Choroid plexus epithelial cell (primary cell): ENCODE results near the gene MCRIP1.

ENCODE experiments used
- DNase-seq: peaks from one replicate; pipeline ENCODE4 v3.0.0-alpha.2; 2010; ENCODE audit warnings: low read depth
- H3K4me3 ChIP-seq: 2 replicates; pipeline ENCODE4 v1.5.1; 2011; ENCODE audit warnings: low read depth, mild to moderate bottlenecking, control low read depth, low read length, moderate library complexity
- TF ChIP-seq, protein P1 (sequence below): conservative IDR thresholded peaks from 2 replicates; pipeline ENCODE4 v1.5.1; 2011; ENCODE audit warnings: low read depth, mild to moderate bottlenecking, control low read depth, inconsistent platforms, low read length, moderate library complexity

MCRIP1 gene

DNA sequence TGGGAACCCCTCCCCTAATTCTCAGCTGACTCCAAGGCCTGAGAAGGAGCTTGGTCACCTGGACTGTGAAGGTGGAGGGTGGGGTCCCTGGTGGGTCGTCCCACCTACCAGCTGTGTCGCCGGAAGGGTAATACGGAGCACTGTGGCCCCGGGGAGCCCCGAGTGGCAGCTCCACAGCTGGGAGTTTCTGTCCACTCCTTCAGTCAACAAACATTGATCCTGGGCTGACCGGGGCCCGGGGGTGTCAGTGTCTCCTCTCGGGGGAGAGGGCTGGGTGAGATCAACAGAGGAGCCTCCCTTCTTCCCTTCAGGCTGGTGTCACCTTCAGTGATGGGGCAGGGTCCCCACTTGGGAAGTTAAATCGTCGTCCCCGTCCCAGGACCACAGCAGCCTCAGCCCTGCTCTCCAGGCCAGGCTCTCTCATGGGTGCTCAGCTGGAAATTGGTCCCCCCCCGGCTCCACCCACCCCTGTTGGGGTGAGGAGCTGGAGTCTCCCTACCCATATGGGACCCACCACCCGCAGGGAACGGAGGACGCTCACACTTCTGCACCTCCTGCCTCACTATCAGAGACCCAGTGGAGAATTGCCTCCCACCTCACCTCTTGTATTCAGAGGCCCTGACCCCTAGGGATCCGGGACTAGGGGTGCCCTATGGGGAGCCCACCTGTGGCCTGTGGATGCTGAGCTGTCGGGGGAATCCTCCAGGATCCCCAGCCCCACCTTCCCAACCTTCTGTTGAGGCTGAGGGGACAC lies 27.2 kb downstream of the MCRIP1 start:
- H3K4me3 ChIP-seq = no peak overlapping the region
- TF ChIP-seq, protein P1, sequence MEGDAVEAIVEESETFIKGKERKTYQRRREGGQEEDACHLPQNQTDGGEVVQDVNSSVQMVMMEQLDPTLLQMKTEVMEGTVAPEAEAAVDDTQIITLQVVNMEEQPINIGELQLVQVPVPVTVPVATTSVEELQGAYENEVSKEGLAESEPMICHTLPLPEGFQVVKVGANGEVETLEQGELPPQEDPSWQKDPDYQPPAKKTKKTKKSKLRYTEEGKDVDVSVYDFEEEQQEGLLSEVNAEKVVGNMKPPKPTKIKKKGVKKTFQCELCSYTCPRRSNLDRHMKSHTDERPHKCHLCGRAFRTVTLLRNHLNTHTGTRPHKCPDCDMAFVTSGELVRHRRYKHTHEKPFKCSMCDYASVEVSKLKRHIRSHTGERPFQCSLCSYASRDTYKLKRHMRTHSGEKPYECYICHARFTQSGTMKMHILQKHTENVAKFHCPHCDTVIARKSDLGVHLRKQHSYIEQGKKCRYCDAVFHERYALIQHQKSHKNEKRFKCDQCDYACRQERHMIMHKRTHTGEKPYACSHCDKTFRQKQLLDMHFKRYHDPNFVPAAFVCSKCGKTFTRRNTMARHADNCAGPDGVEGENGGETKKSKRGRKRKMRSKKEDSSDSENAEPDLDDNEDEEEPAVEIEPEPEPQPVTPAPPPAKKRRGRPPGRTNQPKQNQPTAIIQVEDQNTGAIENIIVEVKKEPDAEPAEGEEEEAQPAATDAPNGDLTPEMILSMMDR = no peak
- no peak for DNase-seq

DNA sequence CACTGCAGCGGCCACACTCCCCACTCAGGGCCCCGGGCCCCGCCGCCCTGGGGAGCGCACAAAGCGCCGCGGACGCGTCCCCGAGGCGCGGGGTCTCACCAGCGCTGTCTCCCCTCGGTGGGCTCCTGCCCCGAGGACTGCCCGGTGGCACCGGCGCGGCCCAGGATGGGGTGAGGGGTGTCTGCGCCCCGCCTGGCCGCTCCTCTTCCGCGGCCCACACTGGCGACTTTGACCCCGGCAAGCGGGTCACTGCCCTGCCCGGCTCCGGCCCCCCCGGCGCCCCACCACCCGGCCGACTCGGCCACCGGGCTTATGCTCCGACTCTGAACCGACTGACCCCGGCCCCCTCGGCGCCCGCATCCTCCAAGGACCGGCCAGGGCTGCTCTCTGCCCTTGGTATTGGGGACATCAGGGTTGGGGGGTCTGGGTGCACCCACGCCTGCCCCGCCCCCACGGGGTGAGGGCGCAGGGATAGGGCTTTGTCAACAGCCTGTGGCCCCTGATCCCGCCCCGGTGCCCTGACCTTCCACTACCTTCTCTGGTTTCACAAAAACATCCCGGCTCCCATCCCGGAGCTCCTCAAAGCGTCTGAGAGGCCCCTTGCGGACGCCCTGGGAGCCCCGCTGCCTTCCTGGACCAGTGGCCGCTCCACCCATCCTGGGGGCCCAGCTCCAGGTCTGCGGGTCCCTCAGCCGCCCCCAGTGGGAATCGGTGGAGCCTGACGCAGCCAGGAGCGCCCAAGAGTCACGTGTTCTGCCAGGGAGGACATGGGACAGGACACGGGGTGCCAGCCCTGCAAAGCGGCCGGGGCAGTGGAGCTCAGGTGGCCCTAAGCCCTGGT lies 28.3 kb downstream of the MCRIP1 start:
- DNase-seq = no peak
- H3K4me3 ChIP-seq = no peak overlapping the region
- TF ChIP-seq, protein P1 = no peak

DNA sequence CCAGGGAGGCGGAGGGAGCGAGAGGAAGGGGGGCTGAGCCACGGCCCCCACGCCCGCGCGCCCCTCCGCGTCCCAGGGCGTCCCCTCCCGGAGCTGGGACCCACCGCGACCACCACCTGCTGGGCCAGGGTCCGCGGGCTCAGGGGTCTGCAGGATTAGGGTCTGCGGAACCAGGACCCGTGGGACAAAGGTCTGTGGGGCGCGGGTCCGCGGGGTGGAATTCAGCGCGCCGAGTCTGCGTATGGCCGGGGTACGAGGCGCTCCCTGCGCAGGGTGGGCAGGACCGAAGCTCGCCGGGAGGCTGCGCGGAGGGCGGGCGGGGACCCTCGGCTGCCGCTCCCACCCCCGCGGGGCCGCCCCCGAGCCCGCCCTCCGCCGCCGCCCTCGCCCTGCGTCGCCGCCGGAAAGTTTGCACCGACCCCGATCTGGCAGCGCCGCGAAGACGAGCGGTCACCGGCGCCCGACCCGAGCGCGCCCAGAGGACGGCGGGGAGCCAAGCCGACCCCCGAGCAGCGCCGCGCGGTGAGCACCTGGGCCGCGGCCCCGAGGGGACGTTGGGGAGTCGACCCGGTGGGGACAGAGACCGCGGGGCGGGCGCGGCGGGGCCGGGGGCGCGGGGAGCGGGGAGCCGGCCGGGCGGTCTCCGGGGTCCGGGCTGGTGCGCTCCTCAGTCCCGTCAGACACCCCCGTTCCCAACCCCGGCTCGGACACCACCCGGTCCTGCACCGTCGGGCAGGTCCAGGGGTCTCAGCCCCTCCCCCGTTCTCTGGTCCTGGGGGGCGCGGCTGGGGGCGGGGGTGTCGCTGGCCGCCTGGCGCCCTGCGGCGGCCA lies 29.1 kb downstream of the MCRIP1 start, which contains the start of gene GCGR:
GCGR (plus strand) TSS at position 423 of the 831 bp plus-strand sequence. CDS start 4,869 bp downstream, outside the sequence.
- DNase-seq = no peak
- no peak within 1 kb of the TSS for H3K4me3 ChIP-seq
- TF ChIP-seq, protein P1 = no peak

DNA sequence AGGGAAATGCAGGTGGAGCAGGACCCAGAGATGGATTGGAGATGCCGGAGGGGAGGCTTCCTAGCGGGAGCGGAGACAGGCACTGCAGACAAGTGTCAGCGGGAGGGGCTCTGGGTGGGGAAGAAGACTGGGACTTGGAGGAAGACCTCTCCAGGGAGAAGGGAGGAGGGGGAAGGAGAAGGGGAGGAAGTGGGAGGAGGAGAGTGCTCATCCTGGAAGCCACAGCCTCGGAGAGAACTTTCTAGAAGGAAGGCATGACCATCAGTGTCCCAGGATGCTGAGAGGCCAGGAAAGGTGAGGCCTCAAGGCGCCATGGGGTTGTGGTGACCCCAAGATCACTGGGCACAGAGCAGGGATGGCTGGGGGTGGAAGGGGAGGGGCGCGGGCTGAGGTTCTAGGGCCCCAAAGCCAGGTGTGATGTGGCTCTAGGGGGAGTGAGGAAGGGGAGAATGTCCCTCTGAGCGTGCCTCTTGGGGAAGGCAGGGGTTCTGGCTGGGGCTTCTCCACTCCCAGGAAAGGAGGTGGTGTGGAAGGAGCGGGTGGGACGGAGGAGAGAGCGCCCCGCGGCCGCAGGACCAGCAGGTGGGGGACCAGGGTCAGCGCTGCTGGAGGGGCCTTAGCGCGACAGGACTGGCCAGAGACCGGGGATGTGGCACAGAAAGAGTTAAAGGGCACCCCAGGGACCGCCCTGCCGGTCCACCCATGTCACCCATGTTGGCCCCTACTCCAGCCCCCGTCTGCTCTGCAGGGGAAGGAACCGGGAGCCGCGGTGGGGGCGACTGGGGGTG lies 30.0 kb downstream of the MCRIP1 start:
- no peak for DNase-seq
- TF ChIP-seq, protein P1 = no peak
- H3K4me3 ChIP-seq = no peak overlapping the region

DNA sequence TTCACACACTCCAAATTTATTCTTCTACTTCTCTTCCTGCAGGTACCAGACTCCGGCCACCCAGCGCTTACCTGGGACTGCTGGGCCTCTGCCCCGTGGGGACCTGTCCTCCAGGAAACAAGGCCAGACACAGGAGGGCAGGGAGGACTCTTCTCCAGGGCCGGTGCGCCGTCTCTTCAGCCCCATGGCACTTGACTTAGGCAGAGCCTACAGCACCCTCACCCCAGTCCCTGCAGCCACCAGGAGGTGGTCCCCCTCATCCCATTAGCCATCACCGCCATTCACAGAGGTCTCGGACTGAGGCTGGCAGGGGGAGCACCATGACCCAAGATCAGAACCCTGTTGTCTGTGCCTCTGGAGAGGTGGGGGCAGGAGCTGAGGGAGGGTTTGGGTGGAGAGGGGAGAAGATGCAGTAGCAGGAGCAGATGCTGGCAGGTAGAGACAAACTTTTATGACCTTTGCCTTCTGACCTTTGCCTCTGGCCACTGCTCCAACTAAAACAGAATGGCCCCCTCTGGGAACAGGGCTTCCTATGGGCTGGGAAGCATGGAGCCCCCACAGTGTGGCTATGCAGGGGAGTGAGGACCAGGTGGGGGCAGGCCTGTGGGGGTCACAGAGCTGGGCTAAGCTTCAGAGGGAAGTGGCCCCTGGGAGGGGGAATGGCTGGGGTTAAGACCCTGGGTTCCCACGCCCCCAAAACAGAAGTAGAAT lies 30.9 kb downstream of the MCRIP1 start:
- no peak for DNase-seq
- TF ChIP-seq, protein P1 = no peak
- no peak overlapping the region for H3K4me3 ChIP-seq
